Activated CD4-positive, CD25-positive, alpha-beta regulatory T cell (primary cell): ENCODE measurements around the gene TYMS.

Source experiments
- DNase-seq, 4 experiments: peaks; one replicate each; lab custom pipeline; 2025; lab: John Stamatoyannopoulos, UW

Gene TYMS

DNA sequence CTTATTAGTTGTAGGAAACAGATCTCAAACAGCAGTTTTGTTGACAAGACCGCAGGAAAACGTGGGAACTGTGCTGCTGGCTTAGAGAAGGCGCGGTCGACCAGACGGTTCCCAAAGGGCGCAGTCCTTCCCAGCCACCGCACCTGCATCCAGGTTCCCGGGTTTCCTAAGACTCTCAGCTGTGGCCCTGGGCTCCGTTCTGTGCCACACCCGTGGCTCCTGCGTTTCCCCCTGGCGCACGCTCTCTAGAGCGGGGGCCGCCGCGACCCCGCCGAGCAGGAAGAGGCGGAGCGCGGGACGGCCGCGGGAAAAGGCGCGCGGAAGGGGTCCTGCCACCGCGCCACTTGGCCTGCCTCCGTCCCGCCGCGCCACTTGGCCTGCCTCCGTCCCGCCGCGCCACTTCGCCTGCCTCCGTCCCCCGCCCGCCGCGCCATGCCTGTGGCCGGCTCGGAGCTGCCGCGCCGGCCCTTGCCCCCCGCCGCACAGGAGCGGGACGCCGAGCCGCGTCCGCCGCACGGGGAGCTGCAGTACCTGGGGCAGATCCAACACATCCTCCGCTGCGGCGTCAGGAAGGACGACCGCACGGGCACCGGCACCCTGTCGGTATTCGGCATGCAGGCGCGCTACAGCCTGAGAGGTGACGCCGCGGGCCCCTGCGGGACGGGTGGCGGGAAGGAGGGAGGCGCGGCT lies at the start of gene TYMS:
Gene TYMS (plus strand): TSS at position 343 of the 690 bp plus-strand sequence. CDS start 90 bp downstream, at position 433.
- DNase-seq, result peak in 1 of 4 experiments; percentile 5

DNA sequence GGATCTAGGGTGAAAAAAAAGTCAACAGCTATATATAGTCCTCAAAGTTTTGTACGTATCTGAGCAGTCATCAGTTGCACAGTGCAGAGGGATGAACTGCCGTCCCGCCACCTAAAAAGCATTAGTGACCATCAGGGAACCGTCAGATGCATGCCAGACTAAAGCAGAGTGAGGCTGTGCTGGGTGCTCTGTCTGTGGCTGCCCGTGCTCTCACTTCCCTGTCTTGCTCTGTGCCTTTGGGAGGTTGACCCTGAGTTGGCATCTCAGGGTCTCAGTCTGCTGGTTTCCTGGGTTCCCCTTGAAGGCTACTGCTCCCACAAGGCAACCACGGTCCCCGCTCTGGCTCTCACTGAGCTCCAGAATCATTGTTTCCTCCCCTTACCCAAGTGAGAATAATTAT lies 49.5 kb upstream of the TYMS start:
- no peak for DNase-seq

DNA sequence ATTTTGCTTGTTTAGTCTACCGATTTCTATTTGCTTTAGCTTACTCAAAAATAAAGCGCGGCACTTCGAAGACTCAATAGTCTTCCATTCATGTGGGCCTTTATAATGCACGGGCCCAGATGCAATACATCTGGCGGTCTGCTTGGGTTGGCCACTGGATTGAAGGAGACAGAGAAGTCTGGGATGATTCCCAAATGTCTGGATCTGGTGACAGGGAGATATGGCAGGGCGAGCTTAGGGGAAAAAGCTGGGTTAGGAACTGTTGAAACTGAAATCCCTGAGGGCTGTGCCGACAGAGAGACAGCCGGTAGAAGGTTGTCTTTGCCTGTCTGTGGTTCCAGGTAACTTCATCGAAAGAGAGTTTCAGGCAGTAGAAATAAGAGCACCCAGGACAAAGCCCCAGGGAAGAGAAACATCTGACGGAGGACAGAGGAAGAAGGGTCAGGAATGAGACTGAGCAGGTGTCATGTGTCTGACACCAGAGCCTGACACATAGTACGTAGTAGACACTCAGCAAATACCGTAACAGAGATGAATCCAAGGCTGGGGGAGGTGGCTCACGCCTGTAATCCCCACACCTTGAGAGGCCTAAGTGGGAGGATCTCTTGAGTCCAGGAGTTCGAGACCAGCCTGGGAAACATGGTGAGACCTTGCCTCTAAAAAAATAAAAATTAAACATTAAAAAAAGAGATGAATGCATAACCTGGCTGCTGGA lies 47.1 kb upstream of the TYMS start:
- DNase-seq, result no peak

DNA sequence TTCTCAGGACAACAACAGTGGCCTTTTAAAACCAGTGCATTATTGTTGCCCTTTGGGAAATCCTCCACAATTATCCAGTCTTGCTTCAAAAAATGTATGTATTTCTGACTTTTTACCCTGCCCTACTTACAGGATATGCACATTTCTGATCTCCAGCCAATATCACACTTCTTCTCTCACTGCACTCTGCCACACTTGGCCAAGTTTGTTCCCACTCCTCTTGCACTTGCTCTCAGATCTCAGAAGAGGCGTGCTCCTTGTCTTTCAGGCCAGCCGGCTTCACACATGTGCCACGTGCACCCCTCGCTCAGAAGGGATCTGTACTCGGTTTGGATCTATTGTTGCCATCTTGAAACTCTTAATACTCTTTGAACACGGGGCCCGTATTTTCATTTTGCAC lies 45.3 kb upstream of the TYMS start:
- DNase-seq, result no peak

DNA sequence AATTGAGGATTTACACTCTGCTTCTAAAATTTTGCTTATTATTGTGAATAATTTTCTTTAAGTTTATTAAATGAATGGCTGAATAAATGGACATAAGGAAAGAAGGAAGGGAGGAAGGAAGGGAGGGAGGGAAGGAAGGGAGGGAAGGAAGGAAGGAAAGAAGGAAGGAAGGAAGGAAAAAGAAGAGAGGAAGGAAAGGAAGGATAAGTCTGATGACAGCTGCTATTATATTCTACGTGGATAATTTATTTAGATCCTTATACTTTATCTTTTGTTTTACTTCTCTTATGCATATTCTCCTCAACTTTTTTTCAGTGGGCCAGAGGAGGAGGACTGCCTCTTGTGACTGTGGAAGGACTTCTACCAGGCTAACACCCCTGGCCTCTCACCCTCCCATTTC lies 43.3 kb upstream of the TYMS start:
- DNase-seq, result no peak

DNA sequence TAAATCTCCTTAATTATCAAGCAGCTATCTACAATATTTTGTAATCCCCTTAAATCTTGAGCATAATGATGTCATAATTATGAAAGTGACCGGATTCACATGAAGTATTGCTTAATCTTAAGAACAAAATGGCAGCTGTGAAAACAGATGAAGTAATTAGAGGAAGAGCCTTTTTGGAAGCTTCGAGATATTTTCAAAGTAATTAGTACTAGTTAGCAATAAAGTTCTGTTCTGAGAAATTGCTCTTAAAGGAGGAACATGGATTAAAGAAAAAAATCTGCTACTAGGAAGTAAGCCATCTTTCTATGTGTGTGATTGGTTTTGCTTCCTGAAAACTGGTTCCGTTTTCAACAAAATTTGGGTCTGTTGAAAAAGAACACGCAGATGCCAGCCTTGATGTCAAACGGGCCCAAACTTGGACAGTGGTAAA lies 42.3 kb upstream of the TYMS start:
- DNase-seq, result no peak

DNA sequence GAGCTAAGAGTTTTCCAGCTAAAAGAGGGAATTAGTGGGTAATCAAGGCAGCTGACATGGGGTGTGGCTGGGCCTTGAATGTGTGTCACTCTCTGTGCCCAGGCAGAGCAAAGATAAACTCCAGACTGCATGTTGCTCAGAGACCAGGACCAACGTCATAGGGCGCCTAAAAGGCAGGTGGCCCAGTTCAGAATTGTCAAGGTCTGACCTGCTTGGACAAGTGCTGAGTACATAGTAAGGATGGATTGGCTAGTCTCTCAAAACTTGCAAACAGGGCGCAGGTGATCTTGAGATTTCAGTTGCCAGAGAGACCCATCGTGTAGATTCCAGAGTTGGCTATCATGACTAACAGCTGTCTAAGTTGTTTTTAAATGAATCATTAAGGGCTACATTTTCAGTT lies 41.7 kb upstream of the TYMS start:
- DNase-seq, result no peak

DNA sequence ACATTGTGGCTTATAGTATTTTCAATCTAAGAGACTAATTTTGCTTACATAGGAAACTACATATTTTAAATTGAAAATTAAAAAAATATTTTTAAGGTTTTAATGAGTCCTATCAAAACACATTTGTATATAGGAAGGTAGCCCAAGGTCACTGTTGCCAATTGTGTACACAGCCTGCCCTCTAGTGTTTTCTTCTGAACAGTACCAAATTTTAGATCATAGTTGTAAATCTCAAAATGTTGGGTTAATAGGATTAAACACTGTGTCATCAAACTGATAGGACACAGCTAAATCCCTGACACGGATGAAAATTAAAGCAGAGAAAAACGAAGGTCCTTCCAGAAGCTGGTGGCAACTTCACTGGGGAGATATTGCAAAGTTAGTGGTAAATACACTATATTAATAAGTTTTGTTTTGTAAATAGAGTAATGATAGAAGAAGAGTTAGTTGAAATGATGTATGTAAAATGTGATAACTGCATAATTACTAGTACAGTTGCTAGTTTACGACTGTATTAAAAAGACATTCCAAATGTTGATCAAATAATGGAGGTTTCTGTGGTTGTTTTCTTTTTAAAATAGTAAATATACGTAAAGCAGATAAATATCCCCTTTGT lies 41.0 kb upstream of the TYMS start:
- no peak for DNase-seq

DNA sequence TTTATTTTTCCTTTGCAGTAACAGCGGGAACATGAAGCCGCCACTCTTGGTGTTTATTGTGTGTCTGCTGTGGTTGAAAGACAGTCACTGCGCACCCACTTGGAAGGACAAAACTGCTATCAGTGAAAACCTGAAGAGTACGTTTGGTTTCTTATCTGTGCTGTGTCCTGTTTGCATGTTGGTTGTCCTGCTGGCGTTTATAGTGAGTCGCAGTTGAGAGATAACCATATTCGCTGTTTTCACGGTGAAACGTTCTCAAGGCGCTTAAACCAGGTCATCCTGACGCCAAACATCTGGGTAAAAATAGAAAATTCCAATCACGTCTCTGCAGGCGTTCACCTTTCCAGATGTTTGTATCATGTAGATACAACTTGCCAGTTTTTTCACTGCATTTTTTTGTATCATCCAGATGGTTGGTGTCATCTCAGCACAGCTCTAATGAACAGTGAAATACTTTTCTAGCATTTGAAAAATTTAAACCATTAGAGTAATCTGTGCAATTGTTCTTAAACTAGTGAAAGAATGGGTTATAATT lies 39.4 kb upstream of the TYMS start:
- DNase-seq, result no peak

DNA sequence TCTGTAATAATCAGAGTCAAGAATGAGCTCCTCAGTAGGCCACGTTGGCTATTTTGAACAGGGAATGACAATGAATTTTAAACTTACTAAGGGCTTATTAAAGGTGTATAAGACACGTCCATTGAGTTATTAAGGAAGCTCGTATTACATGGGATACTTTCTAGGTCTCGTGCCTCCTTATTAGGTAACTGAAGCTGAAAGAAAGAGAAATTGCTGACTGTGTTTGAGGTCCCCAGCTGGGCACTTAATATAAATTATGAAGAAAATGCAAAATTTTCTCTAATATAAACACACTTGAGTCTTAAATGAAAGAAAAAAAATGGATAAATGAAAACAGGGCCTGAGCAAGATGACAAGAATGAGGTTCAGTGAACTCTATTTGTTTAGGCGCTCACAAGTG lies 38.8 kb upstream of the TYMS start:
- no peak for DNase-seq

DNA sequence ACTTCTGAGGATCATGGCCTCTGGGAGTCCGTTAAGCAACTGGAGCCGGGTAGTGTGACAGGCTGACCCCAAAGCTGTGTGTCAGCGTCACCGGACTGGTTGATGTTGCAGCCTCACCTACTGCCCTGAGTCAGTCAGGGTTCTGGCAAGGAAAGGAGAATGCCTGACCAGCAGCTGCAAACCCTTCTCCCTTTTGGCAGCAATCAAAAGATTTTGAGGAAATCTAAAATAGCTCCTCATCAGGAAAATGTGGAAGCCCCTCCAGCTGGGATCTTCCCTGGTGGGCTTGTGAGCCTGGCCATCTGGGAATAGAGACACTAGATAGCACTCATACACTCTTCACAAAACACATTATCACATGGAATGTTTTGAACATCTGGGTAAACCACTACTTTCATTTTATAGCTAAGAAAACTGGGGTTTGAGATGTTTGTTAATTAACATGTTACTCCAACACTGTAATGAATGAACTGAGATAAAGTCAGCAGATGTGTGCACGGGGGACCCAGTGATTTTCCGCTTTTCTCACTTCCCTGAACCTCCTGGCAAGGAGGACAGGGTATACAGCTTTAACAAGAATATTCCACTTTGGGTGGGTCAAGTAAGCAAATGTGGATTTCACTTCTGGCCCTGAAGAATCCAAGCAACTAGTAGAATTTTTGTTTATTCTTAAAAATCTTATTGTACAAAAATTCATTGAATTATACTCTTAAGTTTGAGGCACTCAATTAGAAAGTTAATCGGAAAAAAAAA lies 36.0 kb upstream of the TYMS start:
- no peak for DNase-seq

DNA sequence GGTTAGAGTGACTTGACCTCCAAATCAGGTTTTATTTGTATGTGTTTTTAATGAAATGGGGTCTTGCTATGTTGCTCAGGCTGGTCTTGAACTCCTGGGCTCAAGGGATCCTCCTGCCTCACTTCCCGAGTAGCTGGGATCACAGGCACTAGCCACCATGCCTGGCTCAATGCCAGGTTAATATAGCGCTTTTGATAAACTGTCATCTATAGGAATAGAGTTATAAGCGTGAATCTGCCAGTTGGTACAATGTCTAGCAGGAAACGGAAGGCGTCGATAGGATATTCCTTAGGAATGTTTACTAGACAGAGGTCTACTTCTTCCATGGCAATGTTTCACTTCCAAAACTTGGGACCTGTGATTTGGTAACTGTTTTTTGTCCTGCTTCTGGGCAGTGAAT lies 35.2 kb upstream of the TYMS start:
- no peak for DNase-seq

DNA sequence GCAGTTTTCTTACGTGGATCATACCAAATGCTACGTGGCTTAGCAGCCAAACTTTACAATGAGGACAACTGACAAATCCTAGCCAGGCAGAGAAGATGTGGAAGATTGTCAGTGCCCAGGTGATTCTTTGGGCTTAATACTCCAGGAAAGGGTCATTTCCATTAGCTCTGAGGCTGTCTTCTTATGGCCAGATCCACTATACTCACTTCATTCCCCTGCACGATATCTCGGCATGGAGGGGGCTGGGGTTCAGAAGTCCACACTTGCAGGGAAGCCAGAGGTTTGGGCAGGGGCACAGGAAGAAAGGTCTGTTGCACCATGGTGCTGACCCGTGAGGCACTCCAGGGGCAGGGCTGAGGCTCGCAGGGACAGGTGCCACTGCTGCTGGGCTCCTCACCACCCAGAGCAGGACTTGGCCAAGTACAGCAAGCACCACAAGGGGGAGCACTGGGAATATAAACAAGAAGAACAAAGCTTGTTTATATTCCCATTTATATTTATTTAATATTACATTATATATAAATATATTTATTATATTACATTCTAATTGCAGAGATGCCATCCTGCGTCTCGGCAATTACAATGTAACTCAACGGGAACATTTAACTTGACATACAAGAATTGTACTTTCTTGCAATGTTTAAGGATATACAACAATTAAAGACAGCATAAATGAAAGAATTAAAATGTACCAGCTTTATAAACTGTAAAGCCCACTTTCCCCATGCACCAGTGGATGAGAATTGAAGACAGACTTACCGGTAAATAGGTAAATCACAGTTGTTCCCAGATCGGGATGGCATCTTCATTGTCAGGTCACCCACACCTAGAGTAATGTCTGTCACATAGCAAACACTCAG lies 33.5 kb upstream of the TYMS start:
- peak; percentile 2 to 39 (median 12) for DNase-seq

DNA sequence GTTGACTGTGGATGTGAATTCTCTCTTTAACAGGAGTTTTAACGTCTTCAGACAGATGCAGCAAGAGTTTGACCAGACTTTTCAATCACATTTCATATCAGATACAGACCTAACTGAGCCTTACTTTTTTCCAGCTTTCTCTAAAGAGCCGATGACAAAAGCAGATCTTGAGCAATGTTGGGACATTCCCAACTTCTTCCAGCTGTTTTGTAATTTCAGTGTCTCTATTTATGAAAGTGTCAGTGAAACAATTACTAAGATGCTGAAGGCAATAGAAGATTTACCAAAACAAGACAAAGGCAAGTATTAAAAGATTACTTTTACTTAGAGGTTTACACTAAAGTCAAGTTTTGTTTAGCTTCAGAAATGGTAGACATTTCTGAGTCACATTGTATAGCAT lies 30.2 kb upstream of the TYMS start:
- no peak for DNase-seq

DNA sequence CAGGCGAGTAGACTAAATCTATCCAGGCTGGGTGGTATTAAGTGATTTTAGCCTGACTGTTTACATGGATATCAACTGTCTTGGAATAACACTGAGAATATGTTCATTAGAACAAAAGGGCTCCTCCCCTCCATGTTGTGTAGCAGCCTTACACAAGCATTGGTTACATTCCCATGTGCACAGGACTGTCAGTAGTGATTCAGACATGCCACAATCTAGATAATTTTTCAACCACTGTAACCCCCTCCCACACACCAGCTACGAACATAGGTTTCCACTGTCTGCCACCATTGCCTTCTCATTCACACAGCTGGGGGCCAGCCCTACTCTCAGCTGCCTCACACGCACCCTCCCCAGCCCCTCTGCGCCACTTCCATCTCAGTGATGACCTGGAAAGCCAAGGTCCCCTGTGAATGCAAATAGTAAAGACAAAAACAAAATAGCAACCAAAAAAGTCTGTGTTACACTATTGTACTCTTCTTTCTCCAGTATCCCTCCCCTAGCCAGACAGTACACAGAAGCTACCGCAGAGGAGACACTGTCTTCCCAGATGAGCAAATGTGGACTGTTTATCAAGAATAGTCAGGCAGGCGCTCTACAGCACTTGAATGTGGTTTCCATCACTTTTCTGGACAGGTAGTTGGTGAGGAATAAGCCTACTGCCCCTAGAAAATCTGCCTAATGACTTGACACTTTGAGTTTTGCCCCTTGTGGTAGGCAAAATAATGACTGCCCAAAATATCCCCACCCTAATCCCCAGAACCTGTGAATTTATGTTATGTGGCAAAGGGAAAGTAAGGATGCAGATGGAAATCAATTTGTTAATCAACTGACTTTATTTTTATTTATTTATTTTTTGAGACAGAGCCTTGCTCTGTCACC lies 27.9 kb upstream of the TYMS start:
- no peak for DNase-seq

DNA sequence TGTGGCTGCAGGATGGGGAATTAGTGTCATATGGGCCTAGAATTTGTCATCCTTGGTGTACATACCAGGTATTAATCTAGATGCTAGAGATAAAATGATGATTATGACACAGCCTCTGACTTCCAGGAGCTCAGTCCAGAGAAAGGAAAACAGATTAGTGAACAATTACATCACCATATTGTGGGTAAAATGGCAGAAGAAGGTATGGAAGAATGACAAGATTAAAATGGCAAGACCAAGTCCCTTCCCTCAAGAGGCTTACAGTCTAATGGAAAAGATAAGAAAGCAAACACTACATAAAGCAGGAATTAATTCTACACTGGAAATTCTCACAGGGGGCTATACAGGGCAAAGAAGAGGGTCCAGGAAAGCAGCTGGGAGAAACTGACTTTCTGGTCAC lies 25.9 kb upstream of the TYMS start:
- DNase-seq, result no peak

DNA sequence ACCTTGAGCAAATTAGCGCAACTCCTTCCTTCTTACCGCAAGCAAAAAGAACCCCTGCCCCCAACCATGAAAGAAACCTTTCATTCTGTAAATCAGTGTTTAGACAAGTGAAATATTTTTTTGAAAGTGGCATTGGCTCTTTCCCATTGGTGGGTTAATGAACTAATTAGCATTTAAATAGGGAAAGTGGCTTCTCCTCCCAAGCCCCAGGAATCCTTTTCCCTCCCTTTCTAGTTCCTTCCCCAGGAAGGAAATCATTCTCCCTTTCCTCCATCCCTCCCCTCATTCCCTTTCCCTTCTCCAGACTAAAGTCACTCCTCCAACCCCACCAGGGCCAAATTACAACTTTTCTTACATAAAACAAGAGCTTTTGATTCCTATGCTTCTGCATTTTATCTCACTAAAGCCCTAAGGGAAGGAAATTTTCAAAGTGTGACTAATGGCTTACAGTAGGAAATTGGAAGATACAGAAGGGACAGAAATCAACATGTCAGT lies 22.9 kb upstream of the TYMS start:
- no peak for DNase-seq

DNA sequence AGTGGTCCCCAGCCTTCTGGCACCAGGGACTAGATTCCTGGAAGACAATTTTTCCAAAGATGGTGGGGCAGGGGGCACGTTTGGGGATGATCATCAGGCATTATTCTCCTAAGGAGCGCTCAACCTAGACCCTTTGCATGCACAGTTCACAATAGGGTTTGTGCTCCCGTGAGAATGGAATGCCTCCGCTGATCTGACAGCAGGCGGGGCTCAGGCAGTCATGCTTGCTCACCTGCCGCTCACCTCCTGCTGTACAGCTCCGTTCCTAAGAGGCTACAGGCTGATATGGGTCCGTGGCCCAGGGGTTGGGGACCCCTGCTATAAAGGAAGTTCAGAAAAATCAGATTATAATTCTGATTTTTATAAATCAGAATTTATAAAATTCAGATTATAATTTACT lies 22.3 kb upstream of the TYMS start:
- DNase-seq, result no peak

DNA sequence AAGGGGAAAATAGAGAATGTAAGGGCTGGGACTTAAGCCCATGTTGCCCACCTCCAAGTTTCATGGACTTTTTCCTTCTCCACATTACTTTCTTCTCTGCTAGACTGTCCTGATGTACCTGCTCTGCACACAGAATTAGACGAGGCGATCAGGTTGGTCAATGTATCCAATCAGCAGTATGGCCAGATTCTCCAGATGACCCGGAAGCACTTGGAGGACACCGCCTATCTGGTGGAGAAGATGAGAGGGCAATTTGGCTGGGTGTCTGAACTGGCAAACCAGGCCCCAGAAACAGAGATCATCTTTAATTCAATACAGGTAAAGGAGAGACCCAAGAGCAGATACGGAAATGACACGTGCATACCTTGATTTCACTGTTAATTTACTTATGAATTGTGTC lies 16.2 kb upstream of the TYMS start:
- no peak for DNase-seq

DNA sequence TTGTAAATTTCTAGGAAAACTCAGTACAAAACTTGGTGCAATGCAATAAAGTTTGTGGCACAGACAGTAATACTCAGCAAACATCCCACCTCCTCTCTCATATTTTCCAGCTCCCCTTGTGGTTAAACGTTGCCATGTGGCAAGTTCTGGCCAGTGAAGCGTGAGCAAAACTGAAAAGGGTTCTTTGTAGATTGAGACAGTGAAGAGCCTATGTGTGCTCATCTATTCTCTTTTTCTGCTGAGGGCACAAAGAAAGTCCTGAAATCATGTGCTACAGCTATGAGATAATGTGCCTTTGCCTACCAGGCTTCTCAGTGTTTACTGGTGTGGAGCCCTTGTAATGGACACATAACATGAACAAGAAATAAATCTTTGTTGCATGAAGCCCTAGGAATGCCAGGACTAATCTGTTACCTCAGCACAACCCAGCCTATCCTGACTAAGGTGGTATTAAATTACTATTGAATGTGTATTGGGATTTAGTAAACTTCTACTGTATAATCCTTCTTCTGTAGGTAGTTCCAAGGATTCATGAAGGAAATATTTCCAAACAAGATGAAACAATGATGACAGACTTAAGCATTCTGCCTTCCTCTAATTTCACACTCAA lies 13.0 kb upstream of the TYMS start:
- no peak for DNase-seq
